H1 (cell line): ENCODE measurements around the gene GNG7.
"Not testable (repeated sequence)": the region's sequence is repeated elsewhere in the genome, so short reads cannot be mapped to it uniquely, and the experiment has no call there.

ENCODE experiments used
- CHD2 ChIP-seq: IDR thresholded peaks from 2 replicates; pipeline ENCODE4 v1.6.1; 2012; ENCODE audit warnings: low read length, improper control_type of control experiment
- CTBP2 ChIP-seq: IDR thresholded peaks from 2 replicates; pipeline ENCODE4 v1.7.0; 2011; ENCODE audit warnings: borderline replicate concordance, mild to moderate bottlenecking, moderate library complexity, mixed read lengths, low read length; ENCODE audit not compliant: insufficient read depth, insufficient read length
- CTCF ChIP-seq, 3 experiments: IDR thresholded peaks; 1 replicate in 2 of 3; 2 replicates in 1 of 3; pipeline versions ENCODE4 v1.5.1 to v1.6.1; 2011; ENCODE audit warnings: low read length in 3 of 3, mild to moderate bottlenecking in 3 of 3, inconsistent platforms in 2 of 3, low read depth in 1 of 3, moderate library complexity in 1 of 3; ENCODE audit not compliant: insufficient read depth in 1 of 3; ENCODE audit errors: control extremely low read depth in 1 of 3
- EP300 ChIP-seq, 2 experiments: IDR thresholded peaks; 1 replicate in 1 of 2; 2 replicates in 1 of 2; pipeline ENCODE4 v1.6.1; 2011 to 2012; ENCODE audit warnings: low read depth in 2 of 2, low read length in 2 of 2, mild to moderate bottlenecking in 2 of 2, borderline replicate concordance in 1 of 2, inconsistent platforms in 1 of 2, moderate library complexity in 1 of 2
- EZH2 ChIP-seq: fragments of 200-600 bp; sonication (generic); IDR thresholded peaks from 2 replicates; pipeline ENCODE4 v1.7.1; 2012; ENCODE audit warnings: low read depth, mild to moderate bottlenecking, moderate library complexity, low read length, inconsistent platforms; ENCODE audit not compliant: severe bottlenecking
- FOSL1 ChIP-seq: IDR thresholded peaks from 2 replicates; pipeline ENCODE4 v1.6.1; 2011; ENCODE audit warnings: mild to moderate bottlenecking, low read depth, low read length, moderate library complexity; ENCODE audit not compliant: insufficient read depth
- KDM1A ChIP-seq: fragments of 200-600, 300-600 bp; sonication (generic); IDR thresholded peaks from 2 replicates; pipeline ENCODE4 v1.7.1; 2016; ENCODE audit warnings: mild to moderate bottlenecking, low read length, borderline replicate concordance
- POLR2AphosphoS5 ChIP-seq: IDR thresholded peaks from 2 replicates; pipeline ENCODE4 v1.6.1; 2011; ENCODE audit warnings: low read depth, low read length
- RAD21 ChIP-seq, 2 experiments: IDR thresholded peaks in 1 of 2; conservative IDR thresholded peaks in 1 of 2; 2 replicates each; pipeline ENCODE4 v1.6.1; 2011; ENCODE audit warnings: low read depth in 2 of 2, low read length in 2 of 2, improper control_type of control experiment in 1 of 2, inconsistent platforms in 1 of 2, mild to moderate bottlenecking in 1 of 2, moderate library complexity in 1 of 2
- RFX5 ChIP-seq: IDR thresholded peaks from 2 replicates; pipeline ENCODE4 v1.6.1; 2011; ENCODE audit warnings: low read depth, low read length, improper control_type of control experiment, borderline replicate concordance
- TBP ChIP-seq: IDR thresholded peaks from 2 replicates; pipeline ENCODE4 v1.6.1; 2011; ENCODE audit warnings: low read depth, low read length, improper control_type of control experiment
- TEAD4 ChIP-seq: IDR thresholded peaks from 2 replicates; pipeline ENCODE4 v1.6.1; 2012; ENCODE audit warnings: low read depth, low read length, inconsistent platforms, mixed read lengths

- not testable (repeated sequence) for TF ChIP-seq CHD2; RAD21 (IDR thresholded peaks at IDR 0.05 in 1 of 2, conservative IDR thresholded peaks at IDR 0.05 in 1 of 2; ENCODE audit: low read depth in 2 of 2, low read length in 2 of 2); KDM1A; FOSL1; TEAD4; EZH2; CTCF (IDR thresholded peaks at IDR 0.05; ENCODE audit: control extremely low read depth in 1 of 3, insufficient read depth in 1 of 3, low read depth in 1 of 3, low read length in 3 of 3); EP300 (IDR thresholded peaks at IDR 0.05; ENCODE audit: borderline replicate concordance in 1 of 2, low read depth in 2 of 2, low read length in 2 of 2); RFX5; POLR2AphosphoS5; TBP; CTBP2
Measured at GRCh38 chr19:2543072-2543462, 159.4 kb downstream of the GNG7 start.
